ENCODE results near the gene CIAO2B.

DNA sequence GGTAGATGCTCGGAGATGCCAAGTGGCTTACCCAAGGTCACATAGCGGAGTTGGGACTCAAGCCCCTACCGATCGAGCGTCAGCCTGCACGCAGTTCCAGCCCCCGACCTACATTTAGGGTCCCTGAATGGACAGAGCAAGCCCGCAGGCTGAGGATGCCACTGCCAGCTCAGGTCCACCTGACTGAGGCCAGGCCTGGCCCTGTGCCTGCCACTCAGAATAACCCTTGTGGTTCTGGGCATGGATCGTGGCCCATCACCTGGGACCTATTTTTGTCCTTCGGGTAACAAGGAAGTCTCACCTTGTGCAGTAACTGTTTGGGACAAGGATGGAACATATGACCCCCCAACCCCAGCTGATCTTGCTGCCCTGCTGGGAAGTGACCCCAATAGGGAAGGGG, 32.6 kb downstream of the CIAO2B start:
- TF ChIP-seq, protein P1, sequence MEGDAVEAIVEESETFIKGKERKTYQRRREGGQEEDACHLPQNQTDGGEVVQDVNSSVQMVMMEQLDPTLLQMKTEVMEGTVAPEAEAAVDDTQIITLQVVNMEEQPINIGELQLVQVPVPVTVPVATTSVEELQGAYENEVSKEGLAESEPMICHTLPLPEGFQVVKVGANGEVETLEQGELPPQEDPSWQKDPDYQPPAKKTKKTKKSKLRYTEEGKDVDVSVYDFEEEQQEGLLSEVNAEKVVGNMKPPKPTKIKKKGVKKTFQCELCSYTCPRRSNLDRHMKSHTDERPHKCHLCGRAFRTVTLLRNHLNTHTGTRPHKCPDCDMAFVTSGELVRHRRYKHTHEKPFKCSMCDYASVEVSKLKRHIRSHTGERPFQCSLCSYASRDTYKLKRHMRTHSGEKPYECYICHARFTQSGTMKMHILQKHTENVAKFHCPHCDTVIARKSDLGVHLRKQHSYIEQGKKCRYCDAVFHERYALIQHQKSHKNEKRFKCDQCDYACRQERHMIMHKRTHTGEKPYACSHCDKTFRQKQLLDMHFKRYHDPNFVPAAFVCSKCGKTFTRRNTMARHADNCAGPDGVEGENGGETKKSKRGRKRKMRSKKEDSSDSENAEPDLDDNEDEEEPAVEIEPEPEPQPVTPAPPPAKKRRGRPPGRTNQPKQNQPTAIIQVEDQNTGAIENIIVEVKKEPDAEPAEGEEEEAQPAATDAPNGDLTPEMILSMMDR (IDR thresholded peaks at IDR 0.05; ENCODE audit: insufficient read depth, low read length), result no peak
- no peak for TF ChIP-seq POLR2AphosphoS5 (IDR thresholded peaks at IDR 0.05; ENCODE audit: low read depth)
